ENCODE data around the gene IFT172.

DNA sequence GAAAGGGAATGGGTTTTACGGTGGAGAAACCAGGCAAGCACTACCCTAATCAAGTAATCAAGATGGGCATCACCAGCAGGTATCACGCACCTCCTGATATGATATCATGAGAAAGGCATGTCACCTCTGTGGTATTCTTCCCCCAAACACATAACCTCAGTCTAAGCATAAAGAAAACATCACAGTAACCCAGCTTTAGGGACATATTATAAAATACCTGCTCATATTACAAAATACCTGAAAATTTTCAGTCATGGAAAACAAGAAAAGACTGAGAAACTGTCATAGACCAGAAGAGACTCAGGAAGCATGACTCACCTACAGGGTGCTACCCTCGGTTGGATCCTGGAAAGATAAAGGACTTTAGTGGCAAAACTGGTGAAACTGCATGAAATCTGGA, 37.6 kb upstream of the IFT172 start:
- TF ChIP-seq, protein P1, sequence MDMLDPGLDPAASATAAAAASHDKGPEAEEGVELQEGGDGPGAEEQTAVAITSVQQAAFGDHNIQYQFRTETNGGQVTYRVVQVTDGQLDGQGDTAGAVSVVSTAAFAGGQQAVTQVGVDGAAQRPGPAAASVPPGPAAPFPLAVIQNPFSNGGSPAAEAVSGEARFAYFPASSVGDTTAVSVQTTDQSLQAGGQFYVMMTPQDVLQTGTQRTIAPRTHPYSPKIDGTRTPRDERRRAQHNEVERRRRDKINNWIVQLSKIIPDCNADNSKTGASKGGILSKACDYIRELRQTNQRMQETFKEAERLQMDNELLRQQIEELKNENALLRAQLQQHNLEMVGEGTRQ (IDR thresholded peaks at IDR 0.05; ENCODE audit: low read depth, low read length) = no peak
- no peak for TF ChIP-seq FOS (IDR thresholded peaks at IDR 0.05; ENCODE audit: low read depth, low read length)
- no peak for TF ChIP-seq NFE2L2 (IDR thresholded peaks at IDR 0.05; ENCODE audit: low read depth, low read length)
- TF ChIP-seq, protein P2, sequence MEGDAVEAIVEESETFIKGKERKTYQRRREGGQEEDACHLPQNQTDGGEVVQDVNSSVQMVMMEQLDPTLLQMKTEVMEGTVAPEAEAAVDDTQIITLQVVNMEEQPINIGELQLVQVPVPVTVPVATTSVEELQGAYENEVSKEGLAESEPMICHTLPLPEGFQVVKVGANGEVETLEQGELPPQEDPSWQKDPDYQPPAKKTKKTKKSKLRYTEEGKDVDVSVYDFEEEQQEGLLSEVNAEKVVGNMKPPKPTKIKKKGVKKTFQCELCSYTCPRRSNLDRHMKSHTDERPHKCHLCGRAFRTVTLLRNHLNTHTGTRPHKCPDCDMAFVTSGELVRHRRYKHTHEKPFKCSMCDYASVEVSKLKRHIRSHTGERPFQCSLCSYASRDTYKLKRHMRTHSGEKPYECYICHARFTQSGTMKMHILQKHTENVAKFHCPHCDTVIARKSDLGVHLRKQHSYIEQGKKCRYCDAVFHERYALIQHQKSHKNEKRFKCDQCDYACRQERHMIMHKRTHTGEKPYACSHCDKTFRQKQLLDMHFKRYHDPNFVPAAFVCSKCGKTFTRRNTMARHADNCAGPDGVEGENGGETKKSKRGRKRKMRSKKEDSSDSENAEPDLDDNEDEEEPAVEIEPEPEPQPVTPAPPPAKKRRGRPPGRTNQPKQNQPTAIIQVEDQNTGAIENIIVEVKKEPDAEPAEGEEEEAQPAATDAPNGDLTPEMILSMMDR (conservative IDR thresholded peaks at IDR 0.05; ENCODE audit: low read depth, low read length) = no peak
- no peak for TF ChIP-seq MAFK (IDR thresholded peaks at IDR 0.05; ENCODE audit: low read depth, low read length)
- TF ChIP-seq POLR2A (IDR thresholded peaks at IDR 0.05; ENCODE audit: low read depth, low read length) = no peak
